ENCODE measurements around the gene SLC9A9.

The SLC9A9 gene

DNA sequence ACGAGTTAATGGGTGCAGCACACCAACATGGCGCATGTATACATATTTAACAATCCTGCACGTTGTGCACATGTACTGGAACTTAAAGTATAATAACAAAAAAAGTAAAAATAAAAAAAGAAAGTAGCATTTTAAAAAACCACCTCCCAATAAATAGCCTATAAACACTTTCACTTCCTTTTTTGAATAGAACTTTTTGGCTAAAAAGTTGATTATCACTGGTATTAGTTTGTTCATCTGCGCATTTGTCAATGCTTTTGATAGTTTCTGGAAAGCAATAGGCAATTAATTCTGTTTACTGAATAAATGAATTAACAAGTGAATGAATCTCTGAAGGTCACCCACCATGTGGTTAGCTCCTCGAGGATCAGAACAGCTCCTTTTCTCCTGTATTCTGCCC lies 179.9 kb downstream of the SLC9A9 start:
- no peak overlapping the region for H2BK5ac ChIP-seq (ENCODE audit: low read depth, low read length, poor library complexity)
- no peak overlapping the region for H2AK5ac ChIP-seq (ENCODE audit: low read length)
- no peaks in the 10 kb centered on the region for H3K9me3 ChIP-seq (ENCODE audit: insufficient read depth, low read depth, low read length)
- H2BK120ac ChIP-seq (ENCODE audit: insufficient read depth, low read length, poor library complexity), result no peak overlapping the region
- DNase-seq, result no peak
- no peak overlapping the region for H3K9ac ChIP-seq (ENCODE audit: low read length)
- H3K4me1 ChIP-seq (ENCODE audit: control insufficient read depth in 1 of 2, insufficient read depth in 2 of 2, low read length in 2 of 2), result no peaks in the 10 kb centered on the region
- no peak overlapping the region for H3K18ac ChIP-seq (ENCODE audit: low read length)
- H3K79me2 ChIP-seq (ENCODE audit: control insufficient read depth, insufficient read depth, low read length, poor library complexity), result no peaks in the 10 kb centered on the region
- no peak overlapping the region for H3K4ac ChIP-seq (ENCODE audit: low read depth, low read length)
- no peak overlapping the region for H4K91ac ChIP-seq (ENCODE audit: low read depth, low read length)
- H2AFZ ChIP-seq (ENCODE audit: insufficient read depth, low read length, poor library complexity), result no peak overlapping the region
- H4K8ac ChIP-seq (ENCODE audit: low read depth, low read length), result no peak overlapping the region
- no peak overlapping the region for H3K23ac ChIP-seq (ENCODE audit: low read length)
- H3K4me3 ChIP-seq (ENCODE audit: low read depth, low read length), result no peak overlapping the region
- no peaks in the 10 kb centered on the region for H3K36me3 ChIP-seq (ENCODE audit: control insufficient read depth in 1 of 2, insufficient read depth in 2 of 2, low read length in 2 of 2)
- WGBS (ENCODE audit: extremely low coverage, insufficient coverage, insufficient read length), result no CpG with 5 or more reads among the region's 5 CpGs
- no peak overlapping the region for H3K4me2 ChIP-seq (ENCODE audit: low read length)
- H3K14ac ChIP-seq (ENCODE audit: low read length), result no peak overlapping the region
- H3K79me1 ChIP-seq (ENCODE audit: low read length), result no peaks in the 10 kb centered on the region
- no peak overlapping the region for H2BK12ac ChIP-seq (ENCODE audit: low read length)
- no peak overlapping the region for H3K27ac ChIP-seq (ENCODE audit: low read depth, low read length)
- H3K27me3 ChIP-seq (ENCODE audit: insufficient read depth, low read length), result no peaks in the 10 kb centered on the region
- H4K12ac ChIP-seq (ENCODE audit: low read depth, low read length), result no peak overlapping the region

DNA sequence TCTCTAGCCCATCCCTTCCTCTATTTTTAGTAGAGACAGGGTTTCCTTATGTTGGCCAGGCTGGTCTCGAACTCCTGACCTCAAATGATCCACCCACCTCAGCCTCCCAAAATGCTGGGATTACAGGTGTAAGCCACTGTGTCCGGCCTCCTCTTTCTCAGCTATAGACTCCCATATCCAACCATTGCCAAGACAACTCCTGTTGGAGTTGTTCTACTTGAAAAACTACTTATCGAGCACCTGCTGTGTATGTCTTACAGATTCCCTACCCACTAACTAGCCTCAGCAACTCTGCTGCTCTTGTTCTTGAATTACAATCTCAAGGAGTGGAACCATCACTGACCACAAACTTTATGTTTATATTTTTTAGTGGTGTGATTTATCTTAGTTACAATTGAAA lies 186.6 kb downstream of the SLC9A9 start:
- Histone ChIP-seq H3K79me2 (ENCODE audit: control insufficient read depth, insufficient read depth, low read length, poor library complexity) (no peaks in the 10 kb centered on the region), H3K23ac (ENCODE audit: low read length) (no peak overlapping the region), H2BK5ac (ENCODE audit: low read depth, low read length, poor library complexity) (no peak overlapping the region), H2BK12ac (ENCODE audit: low read length) (no peak overlapping the region), H3K4ac (ENCODE audit: low read depth, low read length) (no peak overlapping the region), H3K27ac (ENCODE audit: low read depth, low read length) (no peak overlapping the region), H2AK5ac (ENCODE audit: low read length) (no peak overlapping the region), H3K4me1 (ENCODE audit: control insufficient read depth in 1 of 2, insufficient read depth in 2 of 2, low read length in 2 of 2) (no peaks in the 10 kb centered on the region), H3K27me3 (ENCODE audit: insufficient read depth, low read length) (no peaks in the 10 kb centered on the region), H4K12ac (ENCODE audit: low read depth, low read length) (no peak overlapping the region), H3K4me3 (ENCODE audit: low read depth, low read length) (no peak overlapping the region), H4K91ac (ENCODE audit: low read depth, low read length) (no peak overlapping the region), H4K8ac (ENCODE audit: low read depth, low read length) (no peak overlapping the region), H2BK120ac (ENCODE audit: insufficient read depth, low read length, poor library complexity) (no peak overlapping the region), H3K18ac (ENCODE audit: low read length) (no peak overlapping the region), H2AFZ (ENCODE audit: insufficient read depth, low read length, poor library complexity) (no peak overlapping the region), H3K36me3 (ENCODE audit: control insufficient read depth in 1 of 2, insufficient read depth in 2 of 2, low read length in 2 of 2) (no peaks in the 10 kb centered on the region), H3K14ac (ENCODE audit: low read length) (no peak overlapping the region), H3K9me3 (ENCODE audit: insufficient read depth, low read depth, low read length) (no peaks in the 10 kb centered on the region), H3K4me2 (ENCODE audit: low read length) (no peak overlapping the region), H3K79me1 (ENCODE audit: low read length) (no peaks in the 10 kb centered on the region), H3K9ac (ENCODE audit: low read length) (no peak overlapping the region)
- no peak for DNase-seq
- WGBS (ENCODE audit: extremely low coverage, insufficient coverage, insufficient read length), result no CpG with 5 or more reads among the region's 3 CpGs

DNA sequence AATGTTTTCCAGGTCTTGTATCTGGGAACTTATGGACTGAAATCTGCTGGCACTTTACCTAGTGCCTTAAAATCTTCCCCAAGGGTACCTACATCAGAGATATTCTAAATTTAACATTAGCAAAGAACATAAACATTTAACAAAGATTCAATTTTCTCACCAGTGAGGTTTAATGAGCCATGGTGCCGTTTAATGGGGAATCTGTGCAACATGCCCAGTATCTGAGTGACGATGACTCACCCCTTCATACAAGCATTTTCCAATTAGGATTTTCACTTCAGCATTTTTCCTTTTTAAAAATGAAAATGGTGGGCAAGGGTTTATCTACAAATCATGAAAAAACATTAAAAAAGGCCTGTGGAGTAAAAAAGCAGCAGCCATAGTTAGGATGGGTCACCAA lies 189.4 kb downstream of the SLC9A9 start:
- Histone ChIP-seq H3K27ac (ENCODE audit: low read depth, low read length) (no peak overlapping the region), H3K9ac (ENCODE audit: low read length) (no peak overlapping the region), H3K4ac (ENCODE audit: low read depth, low read length) (no peak overlapping the region), H3K79me1 (ENCODE audit: low read length) (no peaks in the 10 kb centered on the region), H4K91ac (ENCODE audit: low read depth, low read length) (no peak overlapping the region), H2AK5ac (ENCODE audit: low read length) (no peak overlapping the region), H4K12ac (ENCODE audit: low read depth, low read length) (no peak overlapping the region), H4K8ac (ENCODE audit: low read depth, low read length) (no peak overlapping the region), H3K4me1 (ENCODE audit: control insufficient read depth in 1 of 2, insufficient read depth in 2 of 2, low read length in 2 of 2) (no peaks in the 10 kb centered on the region), H3K36me3 (ENCODE audit: control insufficient read depth in 1 of 2, insufficient read depth in 2 of 2, low read length in 2 of 2) (no peaks in the 10 kb centered on the region), H3K18ac (ENCODE audit: low read length) (no peak overlapping the region), H3K79me2 (ENCODE audit: control insufficient read depth, insufficient read depth, low read length, poor library complexity) (no peaks in the 10 kb centered on the region), H2BK120ac (ENCODE audit: insufficient read depth, low read length, poor library complexity) (no peak overlapping the region), H2AFZ (ENCODE audit: insufficient read depth, low read length, poor library complexity) (no peak overlapping the region), H2BK5ac (ENCODE audit: low read depth, low read length, poor library complexity) (no peak overlapping the region), H3K14ac (ENCODE audit: low read length) (no peak overlapping the region), H3K4me2 (ENCODE audit: low read length) (no peak overlapping the region), H3K27me3 (ENCODE audit: insufficient read depth, low read length) (no peaks in the 10 kb centered on the region), H2BK12ac (ENCODE audit: low read length) (no peak overlapping the region), H3K23ac (ENCODE audit: low read length) (no peak overlapping the region), H3K4me3 (ENCODE audit: low read depth, low read length) (no peak overlapping the region), H3K9me3 (ENCODE audit: insufficient read depth, low read depth, low read length) (no peaks in the 10 kb centered on the region)
- WGBS (ENCODE audit: extremely low coverage, insufficient coverage, insufficient read length), result no CpG with 5 or more reads among the region's 2 CpGs
- no peak for DNase-seq

DNA sequence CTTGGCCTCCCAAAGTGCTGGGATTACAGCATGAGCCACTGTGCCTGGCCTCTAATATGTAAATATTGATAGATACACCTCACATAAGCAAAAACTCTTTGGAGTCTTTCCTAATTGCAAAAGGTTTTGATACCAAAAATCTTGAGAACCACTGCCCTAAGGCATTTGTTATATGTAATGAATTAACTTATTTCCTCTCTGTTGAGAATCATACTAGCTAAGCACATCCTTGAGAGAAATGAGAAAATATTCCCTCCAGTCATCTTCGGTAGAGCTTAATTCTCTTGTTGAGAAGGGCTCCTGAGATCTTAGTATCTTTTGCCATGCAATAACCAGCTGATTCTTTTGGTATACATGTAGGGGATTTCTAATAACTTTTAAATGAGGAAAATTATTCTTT lies 190.2 kb downstream of the SLC9A9 start:
- Histone ChIP-seq H3K14ac (ENCODE audit: low read length) (no peak overlapping the region), H4K8ac (ENCODE audit: low read depth, low read length) (no peak overlapping the region), H3K9me3 (ENCODE audit: insufficient read depth, low read depth, low read length) (no peaks in the 10 kb centered on the region), H3K27ac (ENCODE audit: low read depth, low read length) (no peak overlapping the region), H2AK5ac (ENCODE audit: low read length) (no peak overlapping the region), H3K18ac (ENCODE audit: low read length) (no peak overlapping the region), H2BK12ac (ENCODE audit: low read length) (no peak overlapping the region), H2BK5ac (ENCODE audit: low read depth, low read length, poor library complexity) (no peak overlapping the region), H2AFZ (ENCODE audit: insufficient read depth, low read length, poor library complexity) (no peak overlapping the region), H3K4ac (ENCODE audit: low read depth, low read length) (no peak overlapping the region), H3K4me3 (ENCODE audit: low read depth, low read length) (no peak overlapping the region), H3K79me1 (ENCODE audit: low read length) (no peaks in the 10 kb centered on the region), H4K91ac (ENCODE audit: low read depth, low read length) (no peak overlapping the region), H3K36me3 (ENCODE audit: control insufficient read depth in 1 of 2, insufficient read depth in 2 of 2, low read length in 2 of 2) (no peaks in the 10 kb centered on the region), H3K4me2 (ENCODE audit: low read length) (no peak overlapping the region), H3K23ac (ENCODE audit: low read length) (no peak overlapping the region), H3K27me3 (ENCODE audit: insufficient read depth, low read length) (no peaks in the 10 kb centered on the region), H3K79me2 (ENCODE audit: control insufficient read depth, insufficient read depth, low read length, poor library complexity) (no peaks in the 10 kb centered on the region), H3K4me1 (ENCODE audit: control insufficient read depth in 1 of 2, insufficient read depth in 2 of 2, low read length in 2 of 2) (no peaks in the 10 kb centered on the region), H2BK120ac (ENCODE audit: insufficient read depth, low read length, poor library complexity) (no peak overlapping the region), H4K12ac (ENCODE audit: low read depth, low read length) (no peak overlapping the region), H3K9ac (ENCODE audit: low read length) (no peak overlapping the region)
- WGBS (ENCODE audit: extremely low coverage, insufficient coverage, insufficient read length), result no CpG with 5 or more reads among the region's 1 CpG
- DNase-seq, result no peak

DNA sequence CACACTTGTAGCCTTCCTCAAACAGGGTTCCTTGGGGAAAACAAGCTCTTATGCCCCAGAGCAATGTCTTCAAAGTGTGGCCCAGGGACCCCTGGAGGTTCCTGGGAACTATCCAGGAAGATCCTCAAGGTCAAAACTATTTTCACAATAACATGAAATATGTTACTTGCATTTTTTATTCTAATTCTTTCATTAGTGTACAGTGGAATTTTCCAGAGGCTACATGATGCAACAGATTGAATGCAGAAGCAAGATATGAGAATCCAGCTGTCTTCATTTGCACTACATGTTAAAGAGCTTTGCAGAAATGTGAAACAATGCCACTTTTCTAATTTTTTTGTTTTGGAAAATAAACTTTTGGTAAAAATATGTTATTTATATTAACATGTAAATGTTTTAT lies 190.9 kb downstream of the SLC9A9 start:
- Histone ChIP-seq H2BK5ac (ENCODE audit: low read depth, low read length, poor library complexity) (no peak overlapping the region), H3K18ac (ENCODE audit: low read length) (no peak overlapping the region), H3K79me1 (ENCODE audit: low read length) (no peaks in the 10 kb centered on the region), H3K23ac (ENCODE audit: low read length) (no peak overlapping the region), H3K14ac (ENCODE audit: low read length) (no peak overlapping the region), H2AFZ (ENCODE audit: insufficient read depth, low read length, poor library complexity) (no peak overlapping the region), H3K79me2 (ENCODE audit: control insufficient read depth, insufficient read depth, low read length, poor library complexity) (no peaks in the 10 kb centered on the region), H3K27me3 (ENCODE audit: insufficient read depth, low read length) (no peaks in the 10 kb centered on the region), H3K4me3 (ENCODE audit: low read depth, low read length) (no peak overlapping the region), H3K27ac (ENCODE audit: low read depth, low read length) (no peak overlapping the region), H2BK120ac (ENCODE audit: insufficient read depth, low read length, poor library complexity) (no peak overlapping the region), H4K91ac (ENCODE audit: low read depth, low read length) (no peak overlapping the region), H3K9ac (ENCODE audit: low read length) (no peak overlapping the region), H4K12ac (ENCODE audit: low read depth, low read length) (no peak overlapping the region), H3K4me2 (ENCODE audit: low read length) (no peak overlapping the region), H4K8ac (ENCODE audit: low read depth, low read length) (no peak overlapping the region), H3K9me3 (ENCODE audit: insufficient read depth, low read depth, low read length) (no peaks in the 10 kb centered on the region), H2BK12ac (ENCODE audit: low read length) (no peak overlapping the region), H3K36me3 (ENCODE audit: control insufficient read depth in 1 of 2, insufficient read depth in 2 of 2, low read length in 2 of 2) (no peaks in the 10 kb centered on the region), H2AK5ac (ENCODE audit: low read length) (no peak overlapping the region), H3K4me1 (ENCODE audit: control insufficient read depth in 1 of 2, insufficient read depth in 2 of 2, low read length in 2 of 2) (no peaks in the 10 kb centered on the region), H3K4ac (ENCODE audit: low read depth, low read length) (no peak overlapping the region)
- DNase-seq, result peak in 1 of 2 donors; percentile 40
